H1 (cell line): ENCODE measurements around the gene CAPN10.

Source experiments
- CTBP2 ChIP-seq: IDR thresholded peaks from 2 replicates; pipeline ENCODE4 v1.7.0; 2011; ENCODE audit warnings: borderline replicate concordance, mild to moderate bottlenecking, moderate library complexity, mixed read lengths, low read length; ENCODE audit not compliant: insufficient read depth, insufficient read length
- EZH2 ChIP-seq: fragments of 200-600 bp; sonication (generic); IDR thresholded peaks from 2 replicates; pipeline ENCODE4 v1.7.1; 2012; ENCODE audit warnings: low read depth, mild to moderate bottlenecking, moderate library complexity, low read length, inconsistent platforms; ENCODE audit not compliant: severe bottlenecking
- MAFK ChIP-seq: IDR thresholded peaks from 2 replicates; pipeline ENCODE4 v1.6.1; 2012; ENCODE audit warnings: low read depth, mild to moderate bottlenecking, improper control_type of control experiment, low read length
- RAD21 ChIP-seq, 2 experiments: IDR thresholded peaks in 1 of 2; conservative IDR thresholded peaks in 1 of 2; 2 replicates each; pipeline ENCODE4 v1.6.1; 2011; ENCODE audit warnings: low read depth in 2 of 2, low read length in 2 of 2, improper control_type of control experiment in 1 of 2, inconsistent platforms in 1 of 2, mild to moderate bottlenecking in 1 of 2, moderate library complexity in 1 of 2
- SIN3A ChIP-seq, 2 experiments: IDR thresholded peaks in 1 of 2; conservative IDR thresholded peaks in 1 of 2; 2 replicates each; pipeline ENCODE4 v1.6.1; 2011 to 2012; ENCODE audit warnings: low read length in 2 of 2, improper control_type of control experiment in 1 of 2, low read depth in 1 of 2, mild to moderate bottlenecking in 1 of 2
- SIX5 ChIP-seq: IDR thresholded peaks from 2 replicates; pipeline ENCODE4 v1.6.1; 2011; ENCODE audit warnings: mild to moderate bottlenecking, low read depth, low read length
- SUZ12 ChIP-seq: fragments of 200-600 bp; sonication (generic); IDR thresholded peaks from 2 replicates; pipeline ENCODE4 v1.6.1; 2012; ENCODE audit warnings: mild to moderate bottlenecking, inconsistent platforms, low read length, moderate library complexity, mixed read lengths
- YY1 ChIP-seq: IDR thresholded peaks from 2 replicates; pipeline ENCODE4 v1.6.1; 2011; ENCODE audit warnings: low read depth, mild to moderate bottlenecking, low read length
- TF ChIP-seq, protein P1 (sequence below), 3 experiments: IDR thresholded peaks; 1 replicate in 2 of 3; 2 replicates in 1 of 3; pipeline versions ENCODE4 v1.5.1 to v1.6.1; 2011; ENCODE audit warnings: low read length in 3 of 3, mild to moderate bottlenecking in 3 of 3, inconsistent platforms in 2 of 3, low read depth in 1 of 3, moderate library complexity in 1 of 3; ENCODE audit not compliant: insufficient read depth in 1 of 3; ENCODE audit errors: control extremely low read depth in 1 of 3
- TF ChIP-seq, protein P2 (sequence below): fragments of 300-600 bp; sonication (generic); IDR thresholded peaks from 2 replicates; pipeline ENCODE4 v1.7.1; 2012; ENCODE audit warnings: low read length, moderate library complexity, mild to moderate bottlenecking, inconsistent platforms; ENCODE audit not compliant: insufficient replicate concordance

DNA sequence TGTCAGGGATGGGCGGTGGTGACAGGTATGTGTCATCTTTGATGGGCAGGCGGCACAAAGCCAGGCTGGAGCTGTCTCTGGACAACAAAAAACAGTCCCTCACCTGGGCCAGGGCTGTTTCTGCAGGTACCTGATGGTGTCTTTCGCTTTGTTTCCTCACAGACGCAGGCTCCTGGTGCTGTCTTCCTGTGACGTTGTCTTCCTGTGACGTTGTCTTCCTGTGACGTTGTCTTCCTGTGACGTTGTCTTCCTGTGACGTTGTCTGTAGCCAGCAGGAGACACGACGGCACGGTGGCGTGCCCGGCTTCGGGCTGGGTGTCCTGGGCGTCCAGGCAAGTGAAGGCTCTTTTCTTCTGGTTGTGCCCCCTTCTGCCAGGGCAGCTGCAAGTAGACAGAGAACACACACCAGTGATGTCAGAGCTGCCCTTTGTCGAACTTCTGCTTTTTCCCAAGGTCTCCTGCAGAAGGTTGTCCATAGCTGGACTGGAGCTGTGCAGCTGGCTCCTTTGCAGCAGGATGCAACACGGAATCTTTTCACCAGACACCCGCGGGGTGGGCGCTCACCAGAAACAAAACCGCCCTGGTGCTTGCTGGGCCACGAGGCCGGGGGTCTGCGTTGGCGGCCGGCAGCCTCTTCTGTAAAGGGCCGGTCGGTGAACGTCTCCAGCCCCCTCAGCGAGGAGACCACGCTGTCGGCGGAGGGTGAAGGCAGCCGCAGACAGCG, 59.8 kb downstream of the CAPN10 start:
- TF ChIP-seq, protein P1, sequence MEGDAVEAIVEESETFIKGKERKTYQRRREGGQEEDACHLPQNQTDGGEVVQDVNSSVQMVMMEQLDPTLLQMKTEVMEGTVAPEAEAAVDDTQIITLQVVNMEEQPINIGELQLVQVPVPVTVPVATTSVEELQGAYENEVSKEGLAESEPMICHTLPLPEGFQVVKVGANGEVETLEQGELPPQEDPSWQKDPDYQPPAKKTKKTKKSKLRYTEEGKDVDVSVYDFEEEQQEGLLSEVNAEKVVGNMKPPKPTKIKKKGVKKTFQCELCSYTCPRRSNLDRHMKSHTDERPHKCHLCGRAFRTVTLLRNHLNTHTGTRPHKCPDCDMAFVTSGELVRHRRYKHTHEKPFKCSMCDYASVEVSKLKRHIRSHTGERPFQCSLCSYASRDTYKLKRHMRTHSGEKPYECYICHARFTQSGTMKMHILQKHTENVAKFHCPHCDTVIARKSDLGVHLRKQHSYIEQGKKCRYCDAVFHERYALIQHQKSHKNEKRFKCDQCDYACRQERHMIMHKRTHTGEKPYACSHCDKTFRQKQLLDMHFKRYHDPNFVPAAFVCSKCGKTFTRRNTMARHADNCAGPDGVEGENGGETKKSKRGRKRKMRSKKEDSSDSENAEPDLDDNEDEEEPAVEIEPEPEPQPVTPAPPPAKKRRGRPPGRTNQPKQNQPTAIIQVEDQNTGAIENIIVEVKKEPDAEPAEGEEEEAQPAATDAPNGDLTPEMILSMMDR (IDR thresholded peaks at IDR 0.05; ENCODE audit: control extremely low read depth in 1 of 3, insufficient read depth in 1 of 3, low read depth in 1 of 3, low read length in 3 of 3), result no peak
- TF ChIP-seq SIN3A (conservative IDR thresholded peaks at IDR 0.05 in 1 of 2, IDR thresholded peaks at IDR 0.05 in 1 of 2; ENCODE audit: low read depth in 1 of 2, low read length in 2 of 2) (no peak), RAD21 (IDR thresholded peaks at IDR 0.05 in 1 of 2, conservative IDR thresholded peaks at IDR 0.05 in 1 of 2; ENCODE audit: low read depth in 2 of 2, low read length in 2 of 2) (no peak), MAFK (no peak), EZH2 (no peak), YY1 (no peak), SIX5 (no peak), CTBP2 (no peak), SUZ12 (no peak)
- TF ChIP-seq, protein P2, sequence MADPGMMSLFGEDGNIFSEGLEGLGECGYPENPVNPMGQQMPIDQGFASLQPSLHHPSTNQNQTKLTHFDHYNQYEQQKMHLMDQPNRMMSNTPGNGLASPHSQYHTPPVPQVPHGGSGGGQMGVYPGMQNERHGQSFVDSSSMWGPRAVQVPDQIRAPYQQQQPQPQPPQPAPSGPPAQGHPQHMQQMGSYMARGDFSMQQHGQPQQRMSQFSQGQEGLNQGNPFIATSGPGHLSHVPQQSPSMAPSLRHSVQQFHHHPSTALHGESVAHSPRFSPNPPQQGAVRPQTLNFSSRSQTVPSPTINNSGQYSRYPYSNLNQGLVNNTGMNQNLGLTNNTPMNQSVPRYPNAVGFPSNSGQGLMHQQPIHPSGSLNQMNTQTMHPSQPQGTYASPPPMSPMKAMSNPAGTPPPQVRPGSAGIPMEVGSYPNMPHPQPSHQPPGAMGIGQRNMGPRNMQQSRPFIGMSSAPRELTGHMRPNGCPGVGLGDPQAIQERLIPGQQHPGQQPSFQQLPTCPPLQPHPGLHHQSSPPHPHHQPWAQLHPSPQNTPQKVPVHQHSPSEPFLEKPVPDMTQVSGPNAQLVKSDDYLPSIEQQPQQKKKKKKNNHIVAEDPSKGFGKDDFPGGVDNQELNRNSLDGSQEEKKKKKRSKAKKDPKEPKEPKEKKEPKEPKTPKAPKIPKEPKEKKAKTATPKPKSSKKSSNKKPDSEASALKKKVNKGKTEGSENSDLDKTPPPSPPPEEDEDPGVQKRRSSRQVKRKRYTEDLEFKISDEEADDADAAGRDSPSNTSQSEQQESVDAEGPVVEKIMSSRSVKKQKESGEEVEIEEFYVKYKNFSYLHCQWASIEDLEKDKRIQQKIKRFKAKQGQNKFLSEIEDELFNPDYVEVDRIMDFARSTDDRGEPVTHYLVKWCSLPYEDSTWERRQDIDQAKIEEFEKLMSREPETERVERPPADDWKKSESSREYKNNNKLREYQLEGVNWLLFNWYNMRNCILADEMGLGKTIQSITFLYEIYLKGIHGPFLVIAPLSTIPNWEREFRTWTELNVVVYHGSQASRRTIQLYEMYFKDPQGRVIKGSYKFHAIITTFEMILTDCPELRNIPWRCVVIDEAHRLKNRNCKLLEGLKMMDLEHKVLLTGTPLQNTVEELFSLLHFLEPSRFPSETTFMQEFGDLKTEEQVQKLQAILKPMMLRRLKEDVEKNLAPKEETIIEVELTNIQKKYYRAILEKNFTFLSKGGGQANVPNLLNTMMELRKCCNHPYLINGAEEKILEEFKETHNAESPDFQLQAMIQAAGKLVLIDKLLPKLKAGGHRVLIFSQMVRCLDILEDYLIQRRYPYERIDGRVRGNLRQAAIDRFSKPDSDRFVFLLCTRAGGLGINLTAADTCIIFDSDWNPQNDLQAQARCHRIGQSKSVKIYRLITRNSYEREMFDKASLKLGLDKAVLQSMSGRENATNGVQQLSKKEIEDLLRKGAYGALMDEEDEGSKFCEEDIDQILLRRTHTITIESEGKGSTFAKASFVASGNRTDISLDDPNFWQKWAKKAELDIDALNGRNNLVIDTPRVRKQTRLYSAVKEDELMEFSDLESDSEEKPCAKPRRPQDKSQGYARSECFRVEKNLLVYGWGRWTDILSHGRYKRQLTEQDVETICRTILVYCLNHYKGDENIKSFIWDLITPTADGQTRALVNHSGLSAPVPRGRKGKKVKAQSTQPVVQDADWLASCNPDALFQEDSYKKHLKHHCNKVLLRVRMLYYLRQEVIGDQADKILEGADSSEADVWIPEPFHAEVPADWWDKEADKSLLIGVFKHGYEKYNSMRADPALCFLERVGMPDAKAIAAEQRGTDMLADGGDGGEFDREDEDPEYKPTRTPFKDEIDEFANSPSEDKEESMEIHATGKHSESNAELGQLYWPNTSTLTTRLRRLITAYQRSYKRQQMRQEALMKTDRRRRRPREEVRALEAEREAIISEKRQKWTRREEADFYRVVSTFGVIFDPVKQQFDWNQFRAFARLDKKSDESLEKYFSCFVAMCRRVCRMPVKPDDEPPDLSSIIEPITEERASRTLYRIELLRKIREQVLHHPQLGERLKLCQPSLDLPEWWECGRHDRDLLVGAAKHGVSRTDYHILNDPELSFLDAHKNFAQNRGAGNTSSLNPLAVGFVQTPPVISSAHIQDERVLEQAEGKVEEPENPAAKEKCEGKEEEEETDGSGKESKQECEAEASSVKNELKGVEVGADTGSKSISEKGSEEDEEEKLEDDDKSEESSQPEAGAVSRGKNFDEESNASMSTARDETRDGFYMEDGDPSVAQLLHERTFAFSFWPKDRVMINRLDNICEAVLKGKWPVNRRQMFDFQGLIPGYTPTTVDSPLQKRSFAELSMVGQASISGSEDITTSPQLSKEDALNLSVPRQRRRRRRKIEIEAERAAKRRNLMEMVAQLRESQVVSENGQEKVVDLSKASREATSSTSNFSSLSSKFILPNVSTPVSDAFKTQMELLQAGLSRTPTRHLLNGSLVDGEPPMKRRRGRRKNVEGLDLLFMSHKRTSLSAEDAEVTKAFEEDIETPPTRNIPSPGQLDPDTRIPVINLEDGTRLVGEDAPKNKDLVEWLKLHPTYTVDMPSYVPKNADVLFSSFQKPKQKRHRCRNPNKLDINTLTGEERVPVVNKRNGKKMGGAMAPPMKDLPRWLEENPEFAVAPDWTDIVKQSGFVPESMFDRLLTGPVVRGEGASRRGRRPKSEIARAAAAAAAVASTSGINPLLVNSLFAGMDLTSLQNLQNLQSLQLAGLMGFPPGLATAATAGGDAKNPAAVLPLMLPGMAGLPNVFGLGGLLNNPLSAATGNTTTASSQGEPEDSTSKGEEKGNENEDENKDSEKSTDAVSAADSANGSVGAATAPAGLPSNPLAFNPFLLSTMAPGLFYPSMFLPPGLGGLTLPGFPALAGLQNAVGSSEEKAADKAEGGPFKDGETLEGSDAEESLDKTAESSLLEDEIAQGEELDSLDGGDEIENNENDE, result no peak
